ENCODE data around the gene ZNF200.

GRCh38 chr16:3190949-3191353, 44.0 kb downstream of the ZNF200 start:
- no peak for TF ChIP-seq CTCF (IDR thresholded peaks at IDR 0.05; ENCODE audit: low read depth, low read length, missing input control)
- TF ChIP-seq, protein P1, sequence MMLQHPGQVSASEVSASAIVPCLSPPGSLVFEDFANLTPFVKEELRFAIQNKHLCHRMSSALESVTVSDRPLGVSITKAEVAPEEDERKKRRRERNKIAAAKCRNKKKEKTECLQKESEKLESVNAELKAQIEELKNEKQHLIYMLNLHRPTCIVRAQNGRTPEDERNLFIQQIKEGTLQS (IDR thresholded peaks at IDR 0.05): no peak
- TF ChIP-seq YY1 (IDR thresholded peaks at IDR 0.05): no peak
- TF ChIP-seq RXRA (IDR thresholded peaks at IDR 0.05): no peak
- no peak for TF ChIP-seq TAF1 (conservative IDR thresholded peaks at IDR 0.05)
- TF ChIP-seq HNF4G (IDR thresholded peaks at IDR 0.05): no peak
